Measurements from ENCODE around the gene SUCLG1.
"Not testable (repeated sequence)": the region's sequence is repeated elsewhere in the genome, so short reads cannot be mapped to it uniquely, and the experiment has no call there.

The SUCLG1 gene

DNA sequence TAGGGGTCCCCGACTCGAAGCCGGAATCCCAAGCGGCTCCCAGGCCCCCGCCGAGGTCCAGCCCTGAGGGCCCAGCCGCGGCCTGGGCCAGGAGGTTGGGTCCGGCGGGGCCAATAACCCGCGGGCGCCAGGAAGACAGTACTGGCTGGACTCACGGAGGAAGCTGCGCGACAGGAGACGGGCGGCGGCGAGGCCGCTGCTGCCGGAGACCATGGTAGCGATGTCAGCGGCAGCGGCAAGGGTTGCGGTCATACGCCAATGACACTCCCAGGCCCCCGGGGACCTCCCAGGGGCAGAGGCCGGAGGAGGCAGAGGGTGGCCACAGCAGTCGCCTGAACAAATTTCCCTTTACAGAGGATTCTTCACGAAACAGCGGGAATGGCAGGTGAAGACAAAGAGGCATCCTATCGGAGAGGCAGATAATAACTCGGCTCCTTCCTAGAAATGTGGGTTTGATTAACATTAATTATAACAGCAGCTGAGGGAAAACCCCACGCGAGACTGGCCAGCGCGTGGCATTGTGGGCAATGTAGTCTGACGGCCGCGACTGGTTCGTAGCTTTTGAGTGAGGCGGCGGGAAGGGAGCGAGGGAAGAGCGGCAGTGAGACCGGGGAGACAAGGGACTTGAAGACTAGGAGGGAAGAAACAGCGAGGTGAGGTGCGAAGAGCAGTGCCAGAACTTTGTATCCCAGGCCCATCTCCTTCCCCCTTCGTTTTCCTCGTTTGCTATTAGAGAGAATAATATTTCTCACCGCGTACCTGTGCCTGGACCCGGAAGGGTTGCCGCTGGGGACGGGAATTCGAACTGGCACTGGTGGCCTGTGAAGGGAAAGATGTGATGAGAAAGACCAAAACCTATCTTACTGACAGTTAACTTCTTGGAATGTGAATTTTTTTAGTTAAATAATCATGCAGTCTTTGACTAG, at the start of gene SUCLG1:
TSS of gene SUCLG1 (minus strand) at position 263 of the 926 bp plus-strand sequence. CDS start at position 252, 11 bp downstream.
- DNase-seq: peak; percentile 90

DNA sequence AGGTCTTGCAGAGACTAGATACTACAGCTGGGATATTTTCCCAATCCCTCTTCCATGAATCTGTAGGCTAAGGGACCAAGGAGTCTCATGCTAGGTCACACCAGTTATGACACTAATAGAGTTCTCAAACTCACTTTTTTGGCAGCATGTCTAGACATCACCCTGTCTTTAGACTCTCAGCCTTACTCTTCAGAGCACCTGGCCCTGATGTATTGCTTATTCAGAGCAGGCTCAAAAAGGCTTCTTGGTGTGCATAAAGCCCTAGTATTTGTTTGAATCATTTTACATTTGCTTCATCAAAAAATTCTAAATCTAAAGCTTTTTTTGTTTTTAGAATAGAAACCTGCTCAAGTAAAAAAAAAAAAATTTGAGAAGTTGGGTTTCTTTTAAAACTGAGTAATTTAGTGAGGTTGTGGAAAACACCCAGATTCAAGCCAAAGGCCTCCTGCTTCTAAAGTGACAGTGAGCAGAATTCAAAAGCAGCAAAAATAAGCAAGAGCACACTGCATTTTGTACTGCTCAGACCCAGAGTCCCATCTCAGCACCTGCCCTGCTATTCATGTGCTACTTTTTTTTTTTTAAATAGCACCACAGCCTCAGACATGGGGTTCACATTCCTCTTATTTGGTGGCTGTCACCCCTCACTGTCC, 39.2 kb upstream of the SUCLG1 start:
- no peak for DNase-seq

DNA sequence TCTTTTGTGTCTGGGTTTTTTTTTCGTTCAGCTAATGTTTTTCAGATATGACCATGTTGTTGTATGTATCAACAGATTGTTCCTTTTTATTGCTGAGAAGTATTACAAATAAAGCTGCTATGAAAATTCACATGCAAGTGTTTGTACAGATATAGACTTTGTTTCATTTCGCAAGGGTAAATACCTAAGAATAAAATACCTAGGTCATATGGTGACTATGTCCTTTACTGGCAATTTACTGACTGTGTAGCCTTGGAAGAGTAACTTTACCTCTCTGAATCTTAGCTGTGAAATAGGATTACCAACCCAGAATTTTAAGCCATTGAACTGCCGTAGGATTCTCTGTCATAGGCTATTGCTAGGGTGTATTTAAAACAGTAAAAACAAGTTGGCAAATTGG, 38.2 kb upstream of the SUCLG1 start:
- DNase-seq: no peak

DNA sequence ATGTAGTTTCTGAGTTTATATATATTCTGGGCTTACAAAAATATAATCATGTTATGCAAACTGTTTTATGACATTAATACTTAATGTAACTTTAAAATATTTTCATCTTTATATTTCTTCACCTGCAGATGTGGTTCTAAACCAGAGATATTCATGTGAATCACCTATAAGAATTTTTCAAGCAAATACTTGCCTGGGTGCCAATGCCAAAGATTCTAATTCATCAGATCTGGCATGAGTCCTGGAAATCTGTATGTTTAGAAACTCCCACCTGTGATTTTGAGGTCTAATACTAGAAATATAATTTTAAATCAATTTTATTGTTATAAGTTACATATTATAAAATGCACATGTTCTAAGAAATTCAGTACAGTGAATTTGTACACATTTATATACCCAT, 37.3 kb upstream of the SUCLG1 start:
- no peak for DNase-seq

DNA sequence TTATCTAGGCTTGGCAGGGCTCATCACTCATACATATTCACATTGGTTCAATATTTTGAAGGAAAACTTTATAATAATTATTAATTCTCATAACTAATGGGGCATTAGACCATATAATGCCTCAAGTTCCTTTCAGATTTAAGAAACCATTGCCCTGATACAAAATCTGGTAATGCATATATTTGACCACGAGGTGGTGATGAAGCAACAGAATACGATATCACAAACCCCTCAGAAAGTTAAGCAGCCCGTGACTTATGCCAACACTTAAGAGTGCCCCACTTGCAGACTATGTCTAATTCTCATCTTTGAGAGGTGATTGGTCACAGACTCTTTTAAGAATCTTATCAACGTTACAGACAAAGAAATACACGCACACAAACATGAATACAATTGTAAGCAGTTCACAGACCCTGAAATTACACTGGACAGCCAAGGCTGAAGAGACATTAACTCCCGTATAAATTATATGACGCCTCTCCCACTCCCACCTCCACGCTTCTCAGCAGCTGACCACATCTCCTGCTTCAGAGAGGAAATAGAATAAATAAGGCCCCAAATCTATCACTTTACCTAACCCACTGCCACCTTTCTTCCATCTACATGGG, 36.6 kb upstream of the SUCLG1 start:
- DNase-seq: peak; percentile 76 to 82

DNA sequence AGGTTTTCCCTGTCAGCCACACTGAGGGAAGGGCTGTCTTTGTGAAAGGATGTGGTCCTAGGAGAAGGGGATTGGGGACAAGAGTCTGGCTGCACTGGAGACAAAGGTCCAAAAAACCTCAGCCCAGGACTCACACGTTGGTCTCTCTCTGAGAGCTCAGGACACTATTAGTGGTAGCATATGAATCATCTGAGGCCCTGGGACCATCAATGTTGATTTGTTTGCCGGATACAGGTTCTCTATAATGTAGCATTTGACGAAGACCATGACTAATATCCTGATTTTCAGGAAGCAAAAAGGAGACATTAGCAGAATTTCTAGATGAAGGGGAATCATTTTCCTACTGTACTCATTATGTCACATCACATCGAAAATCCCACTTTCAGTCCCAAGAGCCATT, 35.0 kb upstream of the SUCLG1 start:
- DNase-seq: no peak

DNA sequence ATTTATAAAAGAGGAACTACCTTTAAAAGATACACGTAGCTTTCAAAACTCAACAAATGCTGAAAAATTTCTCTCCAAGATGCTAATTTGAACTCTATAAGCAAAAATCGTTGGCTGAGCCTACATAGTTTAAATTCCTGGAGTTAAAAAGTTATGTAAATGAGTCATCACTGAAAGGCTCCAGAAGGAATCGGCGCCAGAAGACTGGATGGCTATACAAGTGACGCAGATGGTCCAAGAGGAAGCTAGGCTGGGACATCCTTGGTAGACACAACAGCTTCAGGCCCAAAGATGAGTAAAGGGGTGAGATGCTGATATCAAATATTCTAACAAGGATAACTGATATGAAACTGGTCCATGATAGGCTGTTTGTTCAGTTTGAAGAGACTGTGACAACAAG, 34.4 kb upstream of the SUCLG1 start:
- no peak for DNase-seq

DNA sequence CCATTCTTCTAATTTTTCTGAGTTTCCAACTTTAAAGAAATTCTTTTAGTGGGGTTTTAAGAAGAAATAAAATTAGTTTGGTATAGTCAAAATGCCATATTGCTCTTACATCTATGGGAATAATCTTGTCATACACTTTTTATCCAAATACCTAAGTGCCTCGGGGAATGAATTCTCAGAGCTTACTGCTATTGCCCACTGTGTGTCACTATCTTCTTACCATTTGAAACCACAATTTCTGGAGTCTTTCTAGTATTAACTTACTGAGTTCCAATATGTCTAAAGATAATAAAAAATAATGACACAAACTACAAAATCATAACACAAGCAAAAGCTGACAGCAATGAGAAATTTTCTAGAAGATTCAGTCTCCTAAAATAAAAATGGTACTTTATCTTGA, 33.5 kb upstream of the SUCLG1 start:
- DNase-seq: peak; percentile 6 to 23

DNA sequence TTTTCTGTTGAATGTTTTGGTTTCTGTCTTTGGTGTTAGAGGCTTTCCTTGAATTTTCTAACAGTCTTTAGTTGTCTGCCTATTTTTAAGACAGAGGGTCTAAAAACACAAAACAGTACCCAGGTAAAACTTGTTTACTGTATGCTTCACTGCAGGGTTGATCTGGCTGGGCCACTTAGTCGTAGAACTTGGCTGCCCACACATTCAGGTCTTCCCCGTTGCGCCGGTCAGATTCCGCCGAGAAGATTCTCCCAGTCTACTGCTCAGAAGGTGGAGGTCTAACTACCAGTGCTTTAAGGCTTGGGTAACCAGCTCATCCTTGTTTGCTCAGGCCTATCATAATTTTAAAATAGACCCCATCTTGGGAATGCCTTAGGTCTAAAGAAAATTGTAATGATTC, 32.7 kb upstream of the SUCLG1 start:
- DNase-seq: no peak

DNA sequence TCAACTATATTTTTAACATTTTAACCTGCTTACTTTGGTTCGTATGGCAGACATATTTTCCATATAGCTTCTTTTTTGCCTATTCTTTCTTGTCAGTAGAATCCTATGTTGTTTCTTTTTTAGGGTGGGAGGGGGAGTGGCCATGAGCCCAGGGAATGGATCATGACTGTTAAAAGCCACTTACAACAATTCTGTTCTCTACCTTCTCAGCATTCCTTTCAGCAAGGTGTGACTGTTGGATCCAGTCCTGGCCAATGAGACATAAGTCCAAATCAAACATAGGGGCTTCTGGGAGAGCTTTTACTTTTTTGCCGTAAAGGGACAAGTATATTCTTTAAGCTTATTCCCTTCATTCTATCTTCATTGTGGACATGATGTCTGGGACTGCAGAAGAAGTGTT, 32.2 kb upstream of the SUCLG1 start:
- no peak for DNase-seq

DNA sequence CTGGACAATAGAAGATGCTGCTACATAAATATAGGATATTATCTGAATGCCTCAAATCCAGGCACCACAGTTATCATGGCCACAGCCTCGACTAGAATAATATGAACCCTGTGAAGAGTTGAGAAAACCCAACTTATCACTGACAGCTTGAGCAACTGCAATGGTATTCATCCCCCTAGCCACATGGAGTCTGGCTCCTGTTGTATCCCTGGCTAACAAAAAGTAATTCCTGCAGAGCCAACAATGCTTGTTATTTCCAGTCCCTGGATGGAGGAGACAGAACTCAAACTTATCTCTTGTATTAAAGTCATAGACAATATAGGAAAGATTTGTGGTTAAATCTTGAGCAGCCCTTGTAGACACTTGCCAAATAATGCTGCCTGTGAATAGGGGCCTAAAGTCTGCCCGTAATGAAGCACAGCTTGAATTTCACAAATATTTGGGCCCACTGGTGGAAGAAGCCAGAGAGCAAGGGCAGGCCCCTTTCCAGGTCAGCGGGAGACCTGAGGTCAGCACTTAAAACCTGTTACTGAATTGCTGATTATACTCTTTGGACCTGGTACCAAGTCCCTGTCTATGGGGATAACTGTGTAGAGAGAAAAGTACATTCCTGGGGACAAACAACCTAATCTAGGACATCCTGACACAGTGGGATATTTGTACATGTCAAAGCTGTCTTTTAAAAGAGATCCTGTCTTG, 28.4 kb upstream of the SUCLG1 start:
- DNase-seq: no peak

DNA sequence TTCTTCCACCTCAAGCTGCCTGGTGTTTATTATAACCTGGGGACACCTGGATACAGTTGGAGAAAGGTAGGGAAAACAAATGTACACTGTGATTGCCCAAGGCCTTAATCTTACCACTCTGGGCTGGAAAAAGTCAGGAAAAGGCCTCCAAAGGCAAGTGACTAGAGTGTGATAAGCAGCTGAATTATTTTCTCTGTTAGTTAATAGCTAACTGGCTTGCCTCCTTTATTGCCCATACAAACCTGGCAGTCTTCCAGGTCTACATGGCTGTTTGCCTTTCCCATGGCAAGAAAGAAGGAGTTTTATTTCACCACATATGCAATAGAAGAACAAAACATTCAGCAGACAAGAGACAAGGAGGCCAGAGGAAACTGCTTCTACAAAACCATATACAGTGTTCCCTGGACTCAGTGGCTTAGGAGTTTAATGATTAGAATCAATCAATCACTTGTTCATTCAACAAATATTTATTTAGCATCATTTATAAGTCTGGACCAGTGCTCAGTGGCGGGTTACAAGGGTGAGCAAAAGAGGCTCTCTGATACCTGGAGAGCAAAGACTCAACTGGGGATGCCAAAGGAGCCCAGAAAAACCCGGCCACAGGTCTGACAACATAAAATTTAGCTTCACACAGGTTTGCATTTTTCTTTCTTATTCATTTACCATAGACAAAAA, 27.5 kb upstream of the SUCLG1 start:
- no peak for DNase-seq

DNA sequence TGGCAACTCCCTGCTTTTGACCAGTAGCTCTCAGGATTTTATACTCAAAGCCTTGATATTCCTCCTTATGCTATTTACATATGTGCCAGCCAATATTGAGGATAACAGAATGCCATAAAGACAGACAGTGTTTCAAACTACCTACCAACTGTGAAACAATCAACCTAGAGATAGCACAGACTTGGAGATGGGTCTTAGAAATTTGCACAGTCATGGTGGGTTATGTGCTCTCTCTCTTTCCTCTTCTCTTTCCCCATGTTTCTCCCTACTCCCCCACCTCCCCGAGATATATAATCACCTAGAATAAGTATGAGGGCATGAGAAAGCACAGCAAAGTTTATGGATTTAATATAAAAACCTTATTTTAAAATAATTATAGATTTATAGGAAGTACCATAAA, 24.2 kb upstream of the SUCLG1 start:
- DNase-seq: no peak

DNA sequence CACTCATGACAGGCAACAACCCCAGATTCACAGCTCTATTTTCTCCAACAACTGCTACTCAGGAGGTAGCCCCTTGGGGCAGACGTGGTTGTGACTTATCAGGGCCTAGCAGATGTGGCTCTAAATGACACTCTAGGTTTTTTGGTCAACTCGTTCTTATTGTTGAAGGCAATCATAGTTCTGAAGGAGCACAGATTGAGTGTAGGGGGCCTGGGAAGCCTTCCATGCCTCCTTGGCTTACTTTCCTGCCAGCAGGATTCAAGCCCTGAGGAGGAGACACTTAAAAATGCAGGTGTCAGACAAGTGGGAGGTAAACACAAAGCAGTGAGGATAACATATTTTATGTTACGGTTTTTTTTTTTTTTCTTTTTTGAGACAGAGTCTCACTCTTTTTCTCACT, 23.5 kb upstream of the SUCLG1 start:
- DNase-seq: no peak

DNA sequence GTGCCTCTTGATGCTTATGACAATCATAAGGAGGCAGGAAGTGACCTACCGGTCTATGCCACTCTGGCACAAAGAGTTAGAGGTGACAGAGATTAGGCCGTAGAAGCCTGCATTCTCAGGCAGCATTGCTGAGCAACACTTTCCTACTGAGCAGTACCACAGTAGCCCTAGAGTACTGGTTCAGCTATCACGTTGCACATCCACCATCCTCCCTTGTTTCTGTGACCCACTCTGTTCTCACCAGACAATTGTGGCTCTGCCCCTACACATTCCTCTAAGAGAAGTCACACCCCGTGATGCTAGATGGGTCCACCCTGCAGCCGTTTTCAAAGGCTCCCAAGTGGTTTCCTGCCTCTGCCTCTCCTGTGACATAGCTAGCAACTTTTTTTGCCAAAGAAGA, 22.6 kb upstream of the SUCLG1 start:
- DNase-seq: no peak

DNA sequence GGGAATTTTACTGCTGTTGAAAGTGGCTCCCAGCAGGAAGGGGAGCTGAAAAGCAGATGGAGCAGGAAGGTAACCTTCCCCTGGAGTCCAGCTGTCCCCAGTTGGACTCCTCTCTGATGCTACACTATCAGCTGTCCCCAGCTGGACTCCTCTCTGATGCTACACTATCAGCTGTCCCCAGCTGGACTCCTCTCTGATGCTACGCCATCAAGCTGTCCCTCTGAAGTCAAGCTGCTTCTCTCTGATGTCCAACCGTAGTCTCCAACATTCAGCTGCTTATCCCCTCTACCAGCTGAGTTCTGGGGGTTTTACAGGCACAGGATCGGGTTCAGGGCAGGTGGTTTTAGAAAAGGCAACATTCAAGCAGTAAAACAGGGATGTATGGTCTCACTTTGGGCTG, 19.8 kb upstream of the SUCLG1 start:
- DNase-seq: no peak

DNA sequence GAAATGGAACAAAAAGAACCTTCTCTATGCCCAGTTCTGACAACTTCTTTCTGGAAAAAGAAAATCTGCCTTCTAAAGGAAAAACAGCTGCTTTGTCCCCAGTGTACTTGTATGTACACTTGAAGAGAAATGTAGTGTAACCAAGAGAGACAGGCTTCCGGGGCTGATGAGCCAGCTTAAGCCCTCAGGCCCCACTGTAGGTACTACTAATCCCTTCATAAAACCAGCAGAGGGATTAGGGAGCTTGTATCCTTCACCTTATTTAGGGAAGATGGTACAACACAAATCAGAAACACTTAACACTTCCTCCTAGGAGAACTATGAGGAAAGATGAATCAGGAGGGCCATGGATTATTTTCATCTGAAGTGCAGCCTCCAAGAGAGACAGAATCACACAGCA, 18.8 kb upstream of the SUCLG1 start:
- no peak for DNase-seq

DNA sequence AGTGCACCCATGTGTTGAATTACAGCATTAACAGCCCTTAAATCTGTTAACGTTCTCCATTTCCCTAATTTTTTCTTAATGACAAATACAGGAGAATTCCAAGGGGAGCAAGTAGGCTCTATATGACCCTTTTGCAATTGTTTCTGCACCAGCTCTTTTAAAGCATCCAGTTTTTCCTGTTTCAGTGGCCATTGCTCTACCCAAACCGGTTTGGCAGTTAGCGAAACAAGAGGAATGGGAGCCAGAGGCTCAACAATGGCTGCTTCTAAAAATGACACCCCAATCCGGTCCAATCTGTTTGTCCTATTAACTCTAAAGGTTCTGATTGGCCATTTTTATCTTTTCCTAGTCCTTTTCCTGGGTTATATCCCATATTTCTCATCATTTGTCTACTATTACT, 15.1 kb upstream of the SUCLG1 start:
- DNase-seq: no peak

DNA sequence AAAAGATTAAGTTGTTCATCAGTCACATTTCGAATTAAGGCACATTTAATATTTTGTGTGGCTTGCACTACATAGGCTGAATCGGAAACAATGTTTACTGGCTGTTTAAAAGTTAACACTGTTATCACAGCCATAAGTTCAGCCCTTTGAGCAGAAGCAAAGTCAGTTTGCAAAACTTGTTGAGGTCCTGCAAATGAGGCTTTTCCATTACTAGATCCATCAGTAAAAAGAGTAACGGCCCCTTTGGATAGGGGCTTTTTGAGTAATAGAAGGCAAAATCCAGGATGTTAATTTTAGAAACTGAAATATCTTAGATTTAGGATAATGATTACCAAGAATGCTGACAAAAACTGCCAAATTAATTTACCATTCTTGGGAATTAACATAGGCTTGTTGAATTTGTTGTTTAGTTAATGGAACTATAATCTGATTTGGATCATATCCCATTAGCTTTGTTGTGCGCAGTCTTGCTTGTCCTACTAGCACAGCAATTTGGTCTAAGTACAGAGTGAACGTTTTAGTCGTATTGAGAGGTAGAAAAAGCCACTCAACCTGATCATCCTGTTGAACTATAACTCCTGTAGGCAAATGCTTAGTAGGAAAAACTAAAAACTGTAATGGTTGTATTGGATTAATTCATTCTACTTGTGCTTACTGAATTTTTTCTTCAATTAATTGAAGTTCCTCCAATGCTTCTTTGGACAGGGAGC, 13.9 kb upstream of the SUCLG1 start:
- DNase-seq: no peak

DNA sequence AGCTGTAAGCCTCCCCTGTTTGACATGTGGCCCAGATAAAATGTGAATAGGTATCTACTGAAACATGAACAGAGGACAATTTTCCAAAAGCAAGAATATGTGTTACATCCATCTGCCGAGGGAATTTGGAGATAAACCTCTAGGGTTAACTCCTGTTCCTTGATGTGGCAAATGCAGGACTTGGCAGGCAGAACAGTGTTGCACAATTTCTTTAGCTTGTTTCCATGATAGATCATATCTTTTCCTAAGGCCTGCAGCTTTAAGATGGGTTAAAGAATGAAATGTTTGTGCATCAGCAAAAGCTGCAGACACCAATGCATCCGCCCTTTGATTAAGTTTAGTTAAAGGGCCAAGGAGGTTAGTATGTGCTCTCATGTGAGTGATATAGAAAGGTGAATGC, 13.3 kb upstream of the SUCLG1 start:
- not testable (repeated sequence) for DNase-seq

DNA sequence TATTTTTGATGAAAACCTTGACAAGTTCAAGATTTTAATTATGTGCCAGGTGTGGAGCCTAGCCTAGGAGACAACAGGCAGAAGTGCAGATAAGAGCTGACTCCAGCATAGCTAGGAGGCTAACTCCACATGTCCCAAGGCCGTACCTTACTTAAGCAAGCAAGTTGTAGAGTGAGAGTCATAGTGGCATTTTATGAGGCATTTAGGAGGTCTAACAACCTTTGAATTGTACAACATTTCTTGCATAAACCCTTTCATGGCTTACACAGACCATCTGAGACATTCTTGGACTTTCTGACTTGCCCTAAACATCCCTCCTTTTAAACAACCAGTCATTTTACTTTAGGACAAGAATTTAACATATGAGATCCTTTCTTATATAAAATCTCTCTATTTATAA, 8.3 kb upstream of the SUCLG1 start:
- no peak for DNase-seq

DNA sequence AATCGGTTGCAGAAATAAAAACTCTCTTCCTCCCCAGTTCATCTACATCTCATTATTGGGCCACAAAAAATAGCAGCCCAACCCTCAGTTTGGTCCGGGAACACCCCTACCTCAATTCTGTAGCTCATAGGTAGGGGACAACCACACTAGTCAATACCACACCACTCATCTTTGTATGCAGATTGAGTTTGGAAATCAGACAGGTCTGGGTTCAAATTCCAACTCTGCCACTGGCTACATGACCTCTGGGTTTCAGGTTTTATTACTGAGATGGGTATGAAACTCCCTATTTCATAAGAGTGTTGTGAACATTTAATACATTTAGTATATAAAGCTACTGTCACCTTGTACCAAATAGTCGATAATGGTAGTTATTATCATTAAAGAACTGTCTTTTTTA, 2.2 kb upstream of the SUCLG1 start:
- no peak for DNase-seq

Data from Kasumi-1 (cell line).